ENCODE data around the gene DOCK6.

DOCK6 gene

GRCh38 chr19:11225172-11225571, 37.2 kb downstream of the DOCK6 start:
- no peak for DNase-seq (ENCODE audit: low read depth in 2 of 2)

GRCh38 chr19:11224429-11224828, 37.9 kb downstream of the DOCK6 start:
- DNase-seq (ENCODE audit: low read depth in 2 of 2) = no peak

DNA sequence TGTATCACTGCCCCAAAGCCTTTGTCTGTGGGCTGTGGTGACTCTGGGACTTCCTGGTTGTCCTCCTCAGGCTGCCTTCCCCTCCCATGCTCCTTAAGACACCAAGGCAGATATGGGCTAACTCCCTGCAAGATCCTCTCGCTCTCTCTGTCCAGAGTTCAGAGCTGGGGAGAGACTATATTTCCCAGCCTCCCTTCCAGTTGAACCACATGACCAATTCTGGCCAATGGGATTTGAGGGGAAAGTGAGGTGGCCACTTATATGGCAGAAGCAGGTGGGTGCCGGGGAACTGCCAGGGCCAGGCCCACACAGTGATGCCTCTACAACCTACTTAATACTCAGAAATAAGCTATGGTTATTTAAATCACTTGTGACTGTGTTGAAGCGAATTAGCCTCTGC, 39.1 kb downstream of the DOCK6 start:
- DNase-seq (ENCODE audit: low read depth in 2 of 2) = no peak

DNA sequence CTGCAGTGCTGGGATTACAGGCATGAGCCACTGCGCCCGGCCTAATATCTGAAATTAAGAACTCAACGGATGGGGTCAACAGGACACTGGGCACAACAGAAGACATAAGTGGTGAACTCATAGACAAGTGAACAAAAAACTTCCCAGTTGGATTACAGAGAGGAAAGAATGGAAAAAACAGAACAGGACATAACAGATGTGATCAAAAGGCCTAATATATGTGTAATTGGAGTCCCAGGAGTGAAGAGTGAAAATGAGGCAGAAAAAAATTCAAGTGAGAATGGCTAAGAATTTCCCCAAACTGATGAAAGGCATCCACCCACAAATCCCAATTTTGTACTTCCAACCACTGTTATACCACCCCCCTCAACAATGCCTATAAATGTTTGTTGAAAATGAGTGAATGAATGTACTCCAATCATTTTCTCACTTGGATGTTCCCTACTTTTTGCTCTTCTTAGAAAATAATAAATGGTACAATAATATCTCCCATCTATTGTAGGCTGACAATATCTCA, 41.2 kb downstream of the DOCK6 start:
- DNase-seq (ENCODE audit: low read depth in 2 of 2) = no peak

DNA sequence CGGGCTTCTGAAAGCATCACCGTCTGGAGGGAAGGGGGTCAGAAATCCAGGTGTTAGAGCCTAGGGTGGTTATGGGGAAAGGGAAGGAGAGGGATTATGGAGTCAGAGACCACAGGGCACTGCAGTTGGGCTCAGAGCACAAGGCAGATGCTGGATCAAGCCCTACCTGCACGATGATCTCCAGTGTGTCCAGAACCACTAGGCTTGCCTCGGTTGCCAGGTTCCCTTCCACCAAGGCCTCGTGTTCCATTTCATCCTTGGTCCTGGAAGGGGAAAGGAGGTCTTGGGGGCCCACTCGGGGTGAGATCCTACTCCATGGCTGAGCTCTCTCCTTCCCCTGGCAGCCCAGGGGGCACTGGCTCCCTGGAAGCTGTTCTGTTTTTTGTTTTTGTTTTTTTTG, 47.9 kb downstream of the DOCK6 start:
- no peak for DNase-seq (ENCODE audit: low read depth in 2 of 2)

- no peak for DNase-seq (ENCODE audit: low read depth in 2 of 2)
These were observed 51.7 kb downstream of the DOCK6 start for GRCh38 chr19:11210656-11210928.

DNA sequence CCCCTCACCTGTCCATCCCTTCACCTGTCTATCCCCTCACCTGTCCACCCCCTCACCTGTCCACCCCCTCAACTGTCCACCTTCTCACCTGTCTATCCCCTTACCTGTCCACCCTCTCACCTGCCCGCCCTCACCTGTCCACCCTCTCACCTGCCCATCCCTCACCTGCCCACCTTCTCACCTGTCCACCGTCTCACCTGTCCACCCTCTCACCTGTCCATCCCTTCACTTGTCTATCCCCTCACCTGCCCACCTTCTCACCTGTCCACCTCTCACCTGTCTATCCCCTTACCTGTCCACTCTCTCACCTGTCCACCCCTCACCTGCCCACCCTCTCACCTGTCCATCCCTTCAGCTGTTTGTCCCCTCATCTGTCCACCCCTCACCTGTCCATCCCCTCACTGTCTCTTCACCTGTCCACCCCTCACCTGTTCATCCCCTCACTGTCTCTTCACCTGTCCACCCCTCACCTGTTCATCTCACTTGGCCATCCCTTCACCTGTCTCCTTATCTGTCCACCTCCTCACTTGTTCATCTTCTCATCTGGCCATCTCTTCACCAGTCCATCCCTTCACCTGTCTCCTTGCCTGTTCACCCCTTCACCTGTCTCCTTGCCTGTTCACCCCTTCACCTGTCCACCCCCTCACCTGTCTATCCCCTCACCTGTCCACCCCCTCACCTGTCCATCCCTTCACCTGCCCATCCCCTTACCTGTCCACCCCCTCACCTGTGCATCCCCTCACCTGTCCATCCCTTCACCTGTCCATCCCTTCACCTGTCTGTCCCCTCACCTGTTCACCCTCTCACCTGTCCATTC, 52.3 kb downstream of the DOCK6 start:
- no peak for DNase-seq (ENCODE audit: low read depth in 2 of 2)

GRCh38 chr19:11208561-11209471, 53.5 kb downstream of the DOCK6 start:
- no peak for DNase-seq (ENCODE audit: low read depth in 2 of 2)

- DNase-seq (ENCODE audit: low read depth in 2 of 2) = no peak
These were observed 56.3 kb downstream of the DOCK6 start for GRCh38 chr19:11205939-11206570.

DNA sequence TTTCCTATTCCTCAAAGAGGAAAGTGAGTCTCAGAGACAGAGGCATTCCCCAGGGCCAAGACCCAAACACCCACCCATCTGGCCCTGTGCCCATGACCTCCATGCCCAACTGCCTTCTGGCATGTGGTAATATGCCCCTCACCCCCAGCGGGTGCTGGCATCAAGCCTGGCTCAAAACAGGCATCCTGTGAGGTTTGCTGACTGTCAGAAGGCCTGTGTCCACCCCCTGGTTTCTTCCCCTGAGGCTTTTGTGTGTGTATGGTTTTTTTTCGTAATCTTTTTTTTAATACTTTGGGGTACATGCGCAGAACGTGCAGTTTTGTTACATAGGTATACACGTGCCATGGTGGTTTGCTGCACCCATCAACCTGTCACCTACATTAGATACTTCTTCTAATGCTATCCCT, 57.4 kb downstream of the DOCK6 start:
- DNase-seq (ENCODE audit: low read depth in 2 of 2) = no peak

- DNase-seq (ENCODE audit: low read depth in 2 of 2) = no peak
These were observed 58.2 kb downstream of the DOCK6 start for GRCh38 chr19:11204076-11204602.

DNA sequence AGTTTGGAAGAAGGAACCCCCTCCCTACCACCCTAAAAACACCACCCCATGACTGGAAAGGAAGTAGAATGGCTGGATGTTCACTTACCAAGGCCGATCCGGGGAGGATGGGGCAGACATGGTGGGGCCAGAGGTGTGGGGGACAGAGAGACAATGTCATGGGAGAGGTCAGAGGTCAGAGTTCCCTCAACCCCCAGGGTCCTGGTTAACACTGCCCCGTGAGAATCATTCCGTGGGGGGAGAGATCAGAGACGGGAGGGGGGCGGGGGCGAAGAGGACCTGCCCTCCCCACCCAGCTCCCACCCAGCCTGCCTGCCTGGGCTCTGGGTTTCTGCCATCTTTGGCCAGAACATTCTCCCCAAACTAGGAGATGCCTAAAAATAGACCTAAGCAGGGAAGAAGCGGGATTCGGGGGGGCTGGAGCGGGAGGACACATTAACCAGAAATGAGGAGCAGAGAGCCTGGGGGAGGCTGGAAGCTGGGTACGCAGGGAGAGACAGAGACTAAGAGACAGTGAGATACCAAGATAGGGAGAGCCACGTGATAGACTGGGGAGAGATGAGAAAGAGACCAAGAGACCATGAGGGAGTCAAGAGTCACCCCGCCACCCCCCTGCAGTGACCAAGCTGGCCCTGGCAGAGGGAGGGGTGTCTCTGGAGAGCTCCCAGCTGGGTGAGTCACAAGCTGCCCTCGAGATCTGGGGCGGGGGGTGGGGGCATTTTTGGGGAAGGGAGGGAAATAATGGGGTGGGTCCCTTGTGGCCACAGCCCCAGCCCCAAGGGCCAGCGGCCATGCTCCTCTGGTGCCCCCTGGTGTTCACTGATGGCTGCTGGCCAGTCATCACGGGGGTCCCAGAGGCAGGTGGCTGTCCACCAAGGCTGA, 58.9 kb downstream of the DOCK6 start:
- DNase-seq (ENCODE audit: low read depth in 2 of 2) = peak; percentile 57 to 64

DNA sequence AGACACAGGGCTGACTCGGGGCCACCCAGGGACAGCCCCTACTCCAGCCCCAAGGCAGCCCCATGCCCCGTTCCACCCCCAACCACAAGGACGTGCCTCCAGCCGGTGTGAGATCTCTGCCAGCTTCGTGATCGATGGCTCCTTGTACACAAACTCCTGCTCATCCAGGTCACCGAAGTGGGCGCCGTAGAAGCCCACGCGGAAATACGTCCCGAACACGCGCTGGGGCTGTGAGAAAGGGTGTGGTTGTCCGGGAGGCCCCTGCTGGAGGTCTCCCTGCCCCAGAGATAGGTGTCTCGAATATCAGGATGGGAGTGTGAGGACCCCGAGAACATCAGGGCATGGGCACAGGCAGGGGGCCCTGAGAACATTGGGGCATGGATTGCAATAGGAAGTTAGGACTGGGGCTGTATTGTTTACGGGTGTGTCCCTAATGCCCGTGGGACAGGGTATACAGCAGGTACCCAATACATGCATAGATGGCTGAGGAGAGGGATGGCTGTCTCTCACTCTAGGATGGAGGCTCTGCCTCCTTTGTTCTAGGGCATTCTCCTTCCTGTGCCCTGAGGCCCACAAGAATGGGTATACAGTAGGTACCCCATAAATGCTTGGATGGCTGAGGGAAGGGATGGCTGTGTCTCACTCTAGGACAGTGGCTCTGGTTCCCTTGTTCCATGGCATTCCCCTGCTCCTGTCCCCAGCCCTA, 59.7 kb downstream of the DOCK6 start:
- no peak for DNase-seq (ENCODE audit: low read depth in 2 of 2)

GRCh38 chr19:11201791-11202190, 60.5 kb downstream of the DOCK6 start:
- DNase-seq (ENCODE audit: low read depth in 2 of 2) = no peak

GRCh38 chr19:11200931-11201330, 61.4 kb downstream of the DOCK6 start:
- no peak for DNase-seq (ENCODE audit: low read depth in 2 of 2)

GRCh38 chr19:11200015-11200574, 62.2 kb downstream of the DOCK6 start:
- DNase-seq (ENCODE audit: low read depth in 2 of 2) = no peak

DNA sequence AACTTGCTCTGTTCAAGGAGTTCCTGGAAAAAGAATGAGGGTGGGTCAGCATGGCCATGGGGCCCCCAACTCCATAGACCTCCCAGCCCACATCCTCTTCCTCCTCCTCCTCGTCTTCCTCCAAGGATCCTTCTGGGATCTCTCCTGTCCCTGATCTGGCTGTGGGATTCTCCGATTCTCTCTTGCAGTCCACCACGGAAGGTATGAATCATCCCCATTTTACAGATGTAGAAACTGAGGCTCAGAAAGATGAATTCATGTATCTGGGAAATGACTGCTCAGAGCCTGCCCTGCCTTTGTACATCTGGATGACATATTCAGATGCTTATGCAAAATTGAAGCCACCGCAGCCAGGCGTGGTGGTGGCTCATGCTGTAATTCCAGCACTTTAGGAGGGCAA, 62.8 kb downstream of the DOCK6 start:
- DNase-seq (ENCODE audit: low read depth in 2 of 2) = no peak

- no peak for DNase-seq (ENCODE audit: low read depth in 2 of 2)
These were observed 63.4 kb downstream of the DOCK6 start for GRCh38 chr19:11198769-11199424.

- DNase-seq (ENCODE audit: low read depth in 2 of 2) = no peak
These were observed 64.2 kb downstream of the DOCK6 start for GRCh38 chr19:11198175-11198534.

Data from fibroblast of skin of left quadriceps (primary cell).